Measurements from ENCODE around the gene FGF12.

Gene FGF12

GRCh38 chr3:192408647-192409200, 318.6 kb downstream of the FGF12 start:
- no peaks in the 10 kb centered on the region for H3K36me3 ChIP-seq (ENCODE audit: control insufficient read depth in 1 of 2, insufficient read depth in 2 of 2, low read length in 2 of 2)
- H2BK12ac ChIP-seq (ENCODE audit: low read length) = no peak overlapping the region
- no peak overlapping the region for H3K23ac ChIP-seq (ENCODE audit: low read length)
- peak overlapping the region; percentile 94 for H3K4me2 ChIP-seq (ENCODE audit: low read length)
- peak overlapping the region; percentile 4 for H2AFZ ChIP-seq (ENCODE audit: insufficient read depth, low read length, poor library complexity)
- H3K9ac ChIP-seq (ENCODE audit: low read length) = no peak overlapping the region
- peak overlapping the region; percentile 67 for H3K4me3 ChIP-seq (ENCODE audit: low read depth, low read length)
- no peaks in the 10 kb centered on the region for H3K9me3 ChIP-seq (ENCODE audit: insufficient read depth, low read depth, low read length)
- no CpG with 5 or more reads among the region's 41 CpGs for WGBS (ENCODE audit: extremely low coverage, insufficient coverage, insufficient read length)
- H3K14ac ChIP-seq (ENCODE audit: low read length) = no peak overlapping the region
- peaks cover 2% of the 10 kb centered on the region for H3K79me1 ChIP-seq (ENCODE audit: low read length)
- no peak overlapping the region for H2BK5ac ChIP-seq (ENCODE audit: low read depth, low read length, poor library complexity)
- H3K18ac ChIP-seq (ENCODE audit: low read length) = no peak overlapping the region
- no peak overlapping the region for H3K27ac ChIP-seq (ENCODE audit: low read depth, low read length)
- no peak overlapping the region for H4K91ac ChIP-seq (ENCODE audit: low read depth, low read length)
- H4K12ac ChIP-seq (ENCODE audit: low read depth, low read length) = no peak overlapping the region
- DNase-seq = no peak
- H3K79me2 ChIP-seq (ENCODE audit: control insufficient read depth, insufficient read depth, low read length, poor library complexity) = no peaks in the 10 kb centered on the region
- H2AK5ac ChIP-seq (ENCODE audit: low read length) = no peak overlapping the region
- no peak overlapping the region for H4K8ac ChIP-seq (ENCODE audit: low read depth, low read length)
- peaks cover 17% of the 10 kb centered on the region for H3K27me3 ChIP-seq (ENCODE audit: insufficient read depth, low read length)
- H3K4me1 ChIP-seq (ENCODE audit: control insufficient read depth in 1 of 2, insufficient read depth in 2 of 2, low read length in 2 of 2) = peaks cover 7 to 10% of the 10 kb centered on the region in 2 experiments
- no peak overlapping the region for H3K4ac ChIP-seq (ENCODE audit: low read depth, low read length)
- H2BK120ac ChIP-seq (ENCODE audit: insufficient read depth, low read length, poor library complexity) = no peak overlapping the region

- H3K36me3 ChIP-seq (ENCODE audit: control insufficient read depth in 1 of 2, insufficient read depth in 2 of 2, low read length in 2 of 2) = no peaks in the 10 kb centered on the region
- no peak overlapping the region for H2BK120ac ChIP-seq (ENCODE audit: insufficient read depth, low read length, poor library complexity)
- WGBS (ENCODE audit: extremely low coverage, insufficient coverage, insufficient read length) = no CpG with 5 or more reads among the region's 50 CpGs
- no peak overlapping the region for H2AK5ac ChIP-seq (ENCODE audit: low read length)
- H3K79me1 ChIP-seq (ENCODE audit: low read length) = peaks cover 2% of the 10 kb centered on the region
- H3K27ac ChIP-seq (ENCODE audit: low read depth, low read length) = no peak overlapping the region
- no peak overlapping the region for H4K8ac ChIP-seq (ENCODE audit: low read depth, low read length)
- no peaks in the 10 kb centered on the region for H3K9me3 ChIP-seq (ENCODE audit: insufficient read depth, low read depth, low read length)
- no peak overlapping the region for H3K9ac ChIP-seq (ENCODE audit: low read length)
- H3K79me2 ChIP-seq (ENCODE audit: control insufficient read depth, insufficient read depth, low read length, poor library complexity) = no peaks in the 10 kb centered on the region
- peaks cover 17% of the 10 kb centered on the region for H3K27me3 ChIP-seq (ENCODE audit: insufficient read depth, low read length)
- H3K4ac ChIP-seq (ENCODE audit: low read depth, low read length) = no peak overlapping the region
- H3K14ac ChIP-seq (ENCODE audit: low read length) = no peak overlapping the region
- H3K4me1 ChIP-seq (ENCODE audit: control insufficient read depth in 1 of 2, insufficient read depth in 2 of 2, low read length in 2 of 2) = peaks cover 7 to 10% of the 10 kb centered on the region in 2 experiments
- H3K4me2 ChIP-seq (ENCODE audit: low read length) = peak overlapping the region; percentile 94
- H2BK5ac ChIP-seq (ENCODE audit: low read depth, low read length, poor library complexity) = no peak overlapping the region
- DNase-seq = no peak
- no peak overlapping the region for H3K23ac ChIP-seq (ENCODE audit: low read length)
- H4K91ac ChIP-seq (ENCODE audit: low read depth, low read length) = no peak overlapping the region
- peak overlapping the region; percentile 59 for H3K4me3 ChIP-seq (ENCODE audit: low read depth, low read length)
- peak overlapping the region; percentile 23 for H2AFZ ChIP-seq (ENCODE audit: insufficient read depth, low read length, poor library complexity)
- no peak overlapping the region for H4K12ac ChIP-seq (ENCODE audit: low read depth, low read length)
- H2BK12ac ChIP-seq (ENCODE audit: low read length) = no peak overlapping the region
- no peak overlapping the region for H3K18ac ChIP-seq (ENCODE audit: low read length)
These were observed 319.2 kb downstream of the FGF12 start for GRCh38 chr3:192408007-192408646.

GRCh38 chr3:192399767-192400166, 327.6 kb downstream of the FGF12 start:
- WGBS (ENCODE audit: extremely low coverage, insufficient coverage, insufficient read length) = no CpG with 5 or more reads among the region's 3 CpGs
- H2BK120ac ChIP-seq (ENCODE audit: insufficient read depth, low read length, poor library complexity) = no peak overlapping the region

GRCh38 chr3:192397012-192397411, 330.3 kb downstream of the FGF12 start:
- Histone ChIP-seq H2BK120ac (ENCODE audit: insufficient read depth, low read length, poor library complexity) (no peak overlapping the region), H3K14ac (ENCODE audit: low read length) (no peak overlapping the region), H3K18ac (ENCODE audit: low read length) (no peak overlapping the region), H3K79me2 (ENCODE audit: control insufficient read depth, insufficient read depth, low read length, poor library complexity) (no peaks in the 10 kb centered on the region), H3K4ac (ENCODE audit: low read depth, low read length) (no peak overlapping the region), H2AFZ (ENCODE audit: insufficient read depth, low read length, poor library complexity) (no peak overlapping the region), H3K4me2 (ENCODE audit: low read length) (no peak overlapping the region), H4K12ac (ENCODE audit: low read depth, low read length) (no peak overlapping the region), H3K79me1 (ENCODE audit: low read length) (no peaks in the 10 kb centered on the region), H3K9me3 (ENCODE audit: insufficient read depth, low read depth, low read length) (no peaks in the 10 kb centered on the region), H3K27me3 (ENCODE audit: insufficient read depth, low read length) (no peaks in the 10 kb centered on the region), H4K91ac (ENCODE audit: low read depth, low read length) (no peak overlapping the region), H3K36me3 (ENCODE audit: control insufficient read depth in 1 of 2, insufficient read depth in 2 of 2, low read length in 2 of 2) (no peaks in the 10 kb centered on the region), H3K4me1 (ENCODE audit: control insufficient read depth in 1 of 2, insufficient read depth in 2 of 2, low read length in 2 of 2) (no peaks in the 10 kb centered on the region), H3K9ac (ENCODE audit: low read length) (no peak overlapping the region), H2AK5ac (ENCODE audit: low read length) (no peak overlapping the region), H2BK5ac (ENCODE audit: low read depth, low read length, poor library complexity) (no peak overlapping the region), H3K27ac (ENCODE audit: low read depth, low read length) (no peak overlapping the region), H2BK12ac (ENCODE audit: low read length) (no peak overlapping the region), H4K8ac (ENCODE audit: low read depth, low read length) (no peak overlapping the region), H3K4me3 (ENCODE audit: low read depth, low read length) (no peak overlapping the region), H3K23ac (ENCODE audit: low read length) (no peak overlapping the region)
- no peak for DNase-seq
- no CpG with 5 or more reads among the region's 3 CpGs for WGBS (ENCODE audit: extremely low coverage, insufficient coverage, insufficient read length)

More at GRCh38 chr3:192399767-192400166, 327.6 kb downstream of the FGF12 start:
- H4K8ac ChIP-seq (ENCODE audit: low read depth, low read length) = no peak overlapping the region
- no peak overlapping the region for H4K12ac ChIP-seq (ENCODE audit: low read depth, low read length)
- no peak overlapping the region for H3K14ac ChIP-seq (ENCODE audit: low read length)
- H3K27me3 ChIP-seq (ENCODE audit: insufficient read depth, low read length) = no peaks in the 10 kb centered on the region
- H3K79me2 ChIP-seq (ENCODE audit: control insufficient read depth, insufficient read depth, low read length, poor library complexity) = no peaks in the 10 kb centered on the region
- H2BK12ac ChIP-seq (ENCODE audit: low read length) = no peak overlapping the region
- DNase-seq = no peak
- no peak overlapping the region for H3K4me3 ChIP-seq (ENCODE audit: low read depth, low read length)
- no peak overlapping the region for H3K4me2 ChIP-seq (ENCODE audit: low read length)
- no peaks in the 10 kb centered on the region for H3K9me3 ChIP-seq (ENCODE audit: insufficient read depth, low read depth, low read length)
- H2AK5ac ChIP-seq (ENCODE audit: low read length) = no peak overlapping the region
- H3K79me1 ChIP-seq (ENCODE audit: low read length) = no peaks in the 10 kb centered on the region
- H3K23ac ChIP-seq (ENCODE audit: low read length) = no peak overlapping the region
- H3K9ac ChIP-seq (ENCODE audit: low read length) = no peak overlapping the region
- no peak overlapping the region for H3K4ac ChIP-seq (ENCODE audit: low read depth, low read length)
- H3K4me1 ChIP-seq (ENCODE audit: control insufficient read depth in 1 of 2, insufficient read depth in 2 of 2, low read length in 2 of 2) = no peaks in the 10 kb centered on the region
- H2AFZ ChIP-seq (ENCODE audit: insufficient read depth, low read length, poor library complexity) = no peak overlapping the region
- no peak overlapping the region for H3K18ac ChIP-seq (ENCODE audit: low read length)
- H3K27ac ChIP-seq (ENCODE audit: low read depth, low read length) = no peak overlapping the region
- no peak overlapping the region for H2BK5ac ChIP-seq (ENCODE audit: low read depth, low read length, poor library complexity)
- H3K36me3 ChIP-seq (ENCODE audit: control insufficient read depth in 1 of 2, insufficient read depth in 2 of 2, low read length in 2 of 2) = no peaks in the 10 kb centered on the region
- H4K91ac ChIP-seq (ENCODE audit: low read depth, low read length) = no peak overlapping the region
